GM21528 (cell line): ENCODE data around the gene SPDYE1.
A peak's percentile ranks its signal among the peaks of the same experiment; 100 is the strongest.
"Not testable (repeated sequence)": the region's sequence is repeated elsewhere in the genome, so short reads cannot be mapped to it uniquely, and the experiment has no call there.

Experiments used
- ATAC-seq: cut with Tn5 transposase; IDR thresholded peaks from one replicate; pipeline ENCODE4 v1.9.1; 2021; ENCODE audit warnings: mild to moderate bottlenecking, moderate library complexity; ENCODE audit not compliant: unreplicated experiment, low FRiP score

SPDYE1 gene, protein sequence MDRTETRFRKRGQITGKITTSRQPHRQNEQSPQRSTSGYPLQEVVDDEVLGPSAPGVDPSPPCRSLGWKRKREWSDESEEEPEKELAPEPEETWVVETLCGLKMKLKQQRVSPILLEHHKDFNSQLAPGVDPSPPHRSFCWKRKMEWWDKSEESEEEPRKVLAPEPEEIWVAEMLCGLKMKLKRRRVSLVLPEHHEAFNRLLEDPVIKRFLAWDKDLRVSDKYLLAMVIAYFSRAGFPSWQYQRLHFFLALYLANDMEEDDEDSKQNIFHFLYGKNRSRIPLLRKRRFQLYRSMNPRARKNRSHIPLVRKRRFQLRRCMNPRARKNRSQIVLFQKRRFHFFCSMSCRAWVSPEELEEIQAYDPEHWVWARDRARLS

DNA sequence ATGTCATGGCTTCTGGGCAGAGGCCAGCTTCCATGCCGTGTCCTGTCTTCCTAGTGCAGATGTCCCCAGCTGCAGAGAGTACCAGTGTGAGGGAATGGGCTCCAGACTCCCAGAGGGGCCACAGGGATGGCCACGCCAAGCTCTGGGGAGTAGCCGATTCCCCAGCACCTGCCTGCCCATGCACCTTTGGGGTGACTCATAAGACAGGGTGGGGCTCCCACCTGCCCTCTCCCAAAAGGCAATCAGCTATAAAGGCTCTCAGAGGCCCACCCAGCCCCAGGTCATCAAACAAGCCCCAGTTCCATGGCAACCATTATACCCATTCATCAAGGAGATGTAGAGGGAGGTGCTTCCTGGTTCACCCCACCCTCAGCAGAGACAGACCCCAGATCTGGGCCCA, at the start of gene SPDYE1:
Gene SPDYE1, plus strand, starts transcription at position 366 of the 400 bp plus-strand sequence. CDS start 2,053 bp downstream, outside the sequence.
- ATAC-seq: not testable (repeated sequence)

DNA sequence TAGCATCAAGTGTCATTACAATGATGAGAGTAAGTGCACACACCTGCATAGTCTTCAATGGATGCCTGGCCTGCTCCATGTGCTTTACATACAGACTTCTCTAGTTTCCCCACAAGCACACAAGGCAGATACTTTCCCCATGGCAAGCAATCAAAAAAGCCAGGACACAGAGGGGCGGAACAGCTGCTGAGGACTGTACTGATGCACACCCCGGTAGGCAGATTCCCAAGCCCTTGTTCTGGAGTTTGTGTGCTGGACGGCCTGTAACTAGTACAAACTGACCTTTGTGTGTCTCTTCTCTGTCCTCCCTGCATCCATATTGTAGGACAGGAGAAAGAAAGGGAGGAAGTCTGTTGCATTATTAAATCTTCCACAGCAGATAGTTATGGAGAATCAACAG, 45.7 kb upstream of the SPDYE1 start:
- no peak for ATAC-seq

- ATAC-seq: no peak
Observed at GRCh38 chr7:43953071-43953470, 44.6 kb upstream of the SPDYE1 start.

GRCh38 chr7:43954524-43955228, 43.0 kb upstream of the SPDYE1 start:
- ATAC-seq: no peak

DNA sequence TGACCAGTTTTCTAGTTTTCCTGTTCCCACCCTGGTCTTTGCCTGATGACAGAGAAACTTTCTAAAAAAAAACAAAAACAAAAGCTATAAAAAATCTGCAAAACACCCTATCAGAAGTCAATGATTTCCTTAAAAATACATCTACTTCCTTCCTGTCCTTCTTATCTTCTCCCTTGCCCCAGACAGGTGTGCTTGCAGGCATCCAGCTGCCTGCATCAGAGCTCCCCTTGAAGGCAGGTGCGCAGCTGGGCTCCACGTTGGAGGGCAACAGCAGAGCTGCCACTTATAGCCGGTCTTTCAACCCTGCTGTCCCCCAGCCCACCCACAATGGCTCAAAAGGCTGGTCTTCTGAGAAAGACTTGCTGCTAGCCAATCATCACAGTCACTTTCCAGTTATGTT, 41.7 kb upstream of the SPDYE1 start:
- ATAC-seq: no peak

DNA sequence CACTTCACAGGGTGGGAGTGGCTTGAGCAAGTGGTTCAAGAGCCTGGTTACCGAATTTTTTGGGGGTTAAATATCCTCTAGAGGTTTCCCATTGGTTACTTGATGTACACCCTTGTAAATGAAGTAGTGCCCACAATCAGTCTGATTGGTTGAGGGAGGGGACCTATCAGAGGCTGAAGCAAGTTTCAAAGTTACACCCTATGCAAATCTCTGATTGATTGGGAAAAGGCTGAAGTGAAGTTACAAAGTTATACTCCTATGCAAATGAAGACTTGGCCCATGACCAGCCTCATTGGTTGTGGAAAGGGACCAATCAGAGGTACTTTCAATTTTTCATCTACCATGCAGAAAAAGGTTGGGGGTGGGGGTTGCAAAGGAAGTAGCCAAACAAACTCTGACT, 36.8 kb upstream of the SPDYE1 start:
- ATAC-seq: no peak

GRCh38 chr7:43966392-43966791, 31.3 kb upstream of the SPDYE1 start:
- not testable (repeated sequence) for ATAC-seq

GRCh38 chr7:43968172-43969040, 29.3 kb upstream of the SPDYE1 start:
- ATAC-seq: not testable (repeated sequence)

DNA sequence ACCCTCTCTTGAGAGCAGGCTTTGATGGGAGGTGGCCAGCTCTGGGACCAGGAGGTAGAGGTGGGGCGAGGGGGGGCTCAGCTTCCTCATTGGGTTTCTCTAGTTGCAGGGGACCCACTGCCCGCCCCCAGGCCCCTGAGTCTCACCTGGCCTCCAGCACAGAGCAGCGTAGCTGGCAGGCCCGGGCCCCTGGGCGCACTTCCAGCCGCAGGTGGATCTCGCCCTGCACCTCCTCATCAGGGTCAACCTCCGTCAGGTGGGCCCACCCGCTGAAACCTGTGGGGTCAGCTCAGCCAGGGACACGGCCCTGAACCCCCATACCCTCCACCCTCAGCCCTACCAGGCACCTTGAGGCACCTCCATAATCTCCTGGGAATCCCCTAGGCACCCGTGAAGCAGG, 28.1 kb upstream of the SPDYE1 start:
- ATAC-seq: not testable (repeated sequence)

DNA sequence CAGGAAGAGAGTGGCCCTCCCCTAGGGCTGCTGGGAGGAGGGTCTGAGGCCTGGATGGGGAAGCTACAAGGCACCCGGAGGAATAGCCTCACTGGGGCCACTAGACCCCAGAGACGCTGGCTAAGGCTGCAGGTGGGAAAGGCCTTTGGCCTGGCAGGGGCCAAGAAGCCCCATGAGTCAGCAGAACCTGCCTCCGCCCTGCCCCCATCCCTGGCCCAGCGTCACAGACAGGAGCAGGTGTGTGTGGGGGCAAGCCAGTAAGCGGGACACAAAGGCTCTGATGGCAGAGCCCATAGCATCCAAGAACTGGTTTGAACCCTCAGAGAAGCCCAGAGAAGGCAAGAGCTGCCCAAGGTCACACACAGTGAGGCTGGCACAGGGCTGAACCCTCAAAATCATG, 27.0 kb upstream of the SPDYE1 start:
- ATAC-seq: not testable (repeated sequence)

DNA sequence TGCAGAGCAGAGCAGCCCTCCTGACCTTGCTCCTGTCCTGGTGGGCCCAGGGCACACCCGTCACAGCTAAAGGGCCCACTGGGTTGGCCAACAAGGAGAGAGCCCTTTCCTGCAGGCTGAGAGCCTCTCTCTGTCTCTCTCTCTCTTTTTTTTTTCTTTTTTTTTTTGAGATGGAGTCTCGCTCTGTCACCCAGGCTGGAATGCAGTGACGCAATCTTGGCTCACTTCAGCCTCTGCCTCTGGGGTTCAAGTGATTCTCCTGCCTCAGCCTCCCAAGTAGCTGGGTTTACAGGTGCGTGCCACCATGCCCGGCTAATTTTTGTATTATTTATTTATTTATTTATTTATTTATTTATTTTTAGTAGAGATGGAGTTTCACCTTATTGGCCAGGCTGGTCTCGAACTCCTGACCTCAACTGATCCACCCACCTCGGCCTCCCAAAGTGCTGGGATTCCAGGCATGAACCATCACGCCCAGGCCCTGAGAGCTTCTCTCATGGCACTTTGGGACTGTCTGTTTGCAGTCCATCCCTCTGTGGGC, 23.6 kb upstream of the SPDYE1 start:
- not testable (repeated sequence) for ATAC-seq

- ATAC-seq: not testable (repeated sequence)
Observed at GRCh38 chr7:43974725-43975482, 22.8 kb upstream of the SPDYE1 start.

GRCh38 chr7:43977525-43977924, 20.2 kb upstream of the SPDYE1 start:
- ATAC-seq: no peak

GRCh38 chr7:43978102-43978501, 19.6 kb upstream of the SPDYE1 start:
- ATAC-seq: not testable (repeated sequence)

- not testable (repeated sequence) for ATAC-seq
Observed at GRCh38 chr7:43982848-43983247, 14.8 kb upstream of the SPDYE1 start.

- not testable (repeated sequence) for ATAC-seq
Observed at GRCh38 chr7:43983736-43984135, 14.0 kb upstream of the SPDYE1 start.

DNA sequence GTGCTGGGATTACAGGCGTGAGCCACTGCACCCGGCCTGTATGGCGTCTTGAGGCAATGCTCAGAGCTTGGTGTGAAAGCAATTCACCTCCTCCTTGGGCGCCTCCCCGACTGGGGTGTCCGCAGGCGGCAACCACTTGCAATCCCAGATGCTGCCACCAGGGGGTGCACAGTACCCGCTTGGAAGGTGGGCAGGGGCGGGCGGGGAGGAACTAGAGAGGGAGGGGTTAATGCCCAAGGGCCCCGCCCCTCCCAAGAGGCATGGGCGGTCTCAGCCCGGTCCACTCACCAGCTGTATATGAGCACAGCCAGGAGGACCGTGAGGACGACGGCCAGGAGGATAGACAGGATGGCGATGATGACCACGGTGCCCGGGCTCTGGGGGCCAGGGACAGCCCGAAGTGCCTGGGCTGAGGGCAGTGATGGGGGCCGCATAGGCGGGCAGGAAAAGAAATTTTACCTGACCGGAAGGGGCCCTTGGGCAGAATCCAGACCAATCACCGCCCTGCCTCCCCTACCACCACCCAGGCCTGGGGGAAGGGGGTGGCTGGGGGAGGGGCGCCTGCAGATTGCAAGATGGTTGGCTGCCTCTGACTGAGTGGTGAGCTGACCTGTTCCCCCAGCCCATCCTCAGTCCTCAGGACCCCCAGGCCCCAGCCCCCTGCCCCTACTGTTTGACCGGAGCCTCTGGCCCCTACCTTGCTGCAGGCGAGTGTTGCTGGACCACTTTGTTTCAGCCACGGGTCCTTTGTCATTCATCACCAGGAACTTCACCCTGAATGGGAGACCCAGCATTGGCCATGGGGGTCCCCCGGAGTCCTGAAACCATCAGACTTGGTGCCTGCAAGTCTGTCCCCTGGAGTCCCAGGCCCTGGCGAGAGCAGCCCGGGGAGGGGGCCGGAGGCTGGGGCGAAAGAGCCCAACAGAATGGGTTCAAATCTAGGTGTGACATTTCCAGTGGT, 11.5 kb upstream of the SPDYE1 start:
- ATAC-seq: peak; percentile 52

GRCh38 chr7:43987476-43987875, 10.2 kb upstream of the SPDYE1 start:
- ATAC-seq: not testable (repeated sequence)
